GM18951 (cell line): Measurements from ENCODE around the gene SLC24A3.
"Not testable (repeated sequence)": the region's sequence is repeated elsewhere in the genome, so short reads cannot be mapped to it uniquely, and the experiment has no call there.

Source experiments
- POLR2A ChIP-seq: IDR thresholded peaks from 4 replicates; pipeline ENCODE4 v1.6.1; 2011; ENCODE audit warnings: mild to moderate bottlenecking; ENCODE audit not compliant: insufficient read length, insufficient read depth; ENCODE audit errors: extremely low read depth
- in situ Hi-C: fragments of 300-500 bp; cut with MboI; formaldehyde crosslinking; loops from one replicate; pipeline ENCODE4 v1.12.0; 2022; ENCODE audit warnings: low sequenced_read_pairs, mixed read lengths, inconsistent platforms; ENCODE audit not compliant: unreplicated experiment

SLC24A3 gene

DNA sequence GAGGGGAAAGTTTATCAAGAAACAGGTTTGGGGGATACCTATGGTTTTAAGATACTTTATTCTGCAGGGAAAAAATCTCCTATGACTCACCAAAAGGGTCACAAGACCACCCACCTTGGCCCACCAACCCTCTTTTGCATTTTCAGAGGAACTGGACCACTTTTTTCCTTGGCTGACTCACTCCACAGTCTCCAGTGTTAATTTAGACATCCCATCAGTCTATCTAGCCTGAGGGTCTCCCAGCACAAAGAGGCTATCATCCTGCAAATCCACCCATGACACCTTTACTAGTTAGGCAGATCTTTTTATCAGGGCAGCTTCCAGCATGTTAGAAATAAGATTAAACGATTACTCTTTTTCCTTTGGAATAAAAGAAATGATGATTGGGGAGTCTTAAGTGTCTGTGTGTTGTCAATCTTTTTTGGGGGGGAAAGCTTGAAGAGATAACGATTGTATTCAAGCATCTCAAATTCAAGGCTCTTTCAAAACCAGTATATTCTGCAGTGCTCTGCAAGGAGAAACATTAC is 407.5 kb downstream of the SLC24A3 start:
- in situ Hi-C loops = no loop called here
- TF ChIP-seq POLR2A = no peak

DNA sequence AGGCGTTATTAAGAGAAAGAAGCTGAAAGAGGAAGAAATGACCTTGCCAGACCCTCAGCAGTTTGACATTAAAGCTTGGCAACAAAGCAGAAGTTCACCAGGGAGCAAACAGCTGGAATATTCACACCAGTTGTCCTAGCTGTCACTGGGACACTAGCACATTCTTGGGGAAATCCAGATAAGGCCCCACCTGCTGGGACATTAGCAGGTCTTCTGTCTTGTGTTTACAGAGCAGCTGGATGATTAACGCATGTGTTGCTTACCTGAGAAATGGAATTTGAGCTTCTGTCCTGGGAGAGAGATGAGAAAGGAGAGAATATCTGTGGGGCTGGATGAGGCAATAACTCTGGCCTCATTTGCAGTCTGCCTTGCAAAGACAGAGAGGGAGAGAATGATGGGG is 408.0 kb downstream of the SLC24A3 start:
- TF ChIP-seq POLR2A = no peak
- in situ Hi-C loops = no loop called here

DNA sequence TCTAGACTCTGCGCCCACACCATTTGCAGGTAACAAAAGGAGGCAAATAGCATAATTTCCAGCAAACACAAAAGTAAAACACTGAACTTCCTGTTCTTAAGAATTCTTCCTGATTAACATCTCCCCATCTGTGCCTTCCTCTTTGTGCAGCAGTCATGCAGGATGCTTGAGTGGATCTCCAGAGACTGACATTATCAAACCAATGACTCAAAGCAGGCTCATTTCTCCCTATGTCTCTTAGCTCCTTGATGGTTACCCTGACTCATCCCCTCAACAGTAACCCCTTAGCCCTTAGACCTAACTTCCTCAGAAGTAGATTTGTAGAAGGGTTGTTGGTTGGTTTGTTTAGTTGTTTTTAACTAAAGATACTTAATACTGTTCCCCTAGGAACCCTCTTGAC is 408.6 kb downstream of the SLC24A3 start:
- in situ Hi-C loops = no loop called here
- TF ChIP-seq POLR2A = no peak

DNA sequence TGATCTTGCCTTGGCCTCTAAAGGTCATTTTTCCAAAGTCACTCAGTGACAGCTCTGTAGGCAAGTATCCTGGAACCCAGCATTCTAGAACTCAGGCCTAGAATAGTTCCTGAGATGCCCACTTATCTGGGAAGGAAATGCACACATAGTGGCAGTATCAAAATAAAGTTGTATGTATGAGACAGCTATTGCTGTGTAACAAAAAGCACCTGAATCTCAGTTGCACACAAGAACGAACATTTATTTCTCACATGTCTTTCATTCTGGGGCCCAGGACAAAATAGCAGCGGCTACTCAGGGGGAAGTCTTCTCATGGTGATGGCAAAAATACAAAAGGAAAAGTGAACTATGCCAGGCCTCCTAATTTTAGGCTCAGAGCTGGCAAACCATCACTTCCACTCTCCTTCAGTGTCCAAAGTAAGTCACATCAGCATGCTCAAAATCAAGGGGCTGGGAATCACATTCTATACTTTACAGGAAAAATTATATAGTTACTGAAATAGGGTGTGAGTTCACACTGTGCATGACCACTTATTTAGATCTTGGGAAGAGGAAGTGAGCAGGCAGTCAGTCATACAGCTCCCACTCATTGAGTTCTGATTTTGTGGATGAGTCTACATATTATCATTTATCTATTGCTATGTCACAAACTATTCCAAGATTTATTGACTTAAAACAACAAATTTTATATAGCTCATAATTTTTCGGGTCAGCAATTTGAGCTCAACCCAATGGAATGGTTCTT is 412.0 kb downstream of the SLC24A3 start:
- no peak for TF ChIP-seq POLR2A
- in situ Hi-C loops = no loop called here

DNA sequence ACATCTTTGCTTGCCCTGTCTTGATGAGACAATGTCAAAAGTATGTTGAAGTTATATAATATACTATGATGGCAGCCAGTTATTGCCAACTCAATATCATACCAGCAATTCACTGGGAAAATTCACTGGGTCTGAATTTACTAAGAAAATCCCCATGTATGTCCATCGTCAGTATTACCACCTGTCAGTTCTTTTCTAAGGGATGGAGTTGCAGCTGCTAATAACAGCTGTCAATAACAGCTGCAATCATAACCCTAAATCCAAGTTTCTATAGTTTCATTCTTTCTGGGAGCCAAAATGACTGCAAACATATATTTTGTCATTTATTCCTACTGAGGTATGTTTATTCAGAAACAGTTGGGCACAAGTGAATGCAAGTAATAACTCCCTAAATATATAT is 413.0 kb downstream of the SLC24A3 start:
- TF ChIP-seq POLR2A = no peak
- in situ Hi-C loops = no loop called here

DNA sequence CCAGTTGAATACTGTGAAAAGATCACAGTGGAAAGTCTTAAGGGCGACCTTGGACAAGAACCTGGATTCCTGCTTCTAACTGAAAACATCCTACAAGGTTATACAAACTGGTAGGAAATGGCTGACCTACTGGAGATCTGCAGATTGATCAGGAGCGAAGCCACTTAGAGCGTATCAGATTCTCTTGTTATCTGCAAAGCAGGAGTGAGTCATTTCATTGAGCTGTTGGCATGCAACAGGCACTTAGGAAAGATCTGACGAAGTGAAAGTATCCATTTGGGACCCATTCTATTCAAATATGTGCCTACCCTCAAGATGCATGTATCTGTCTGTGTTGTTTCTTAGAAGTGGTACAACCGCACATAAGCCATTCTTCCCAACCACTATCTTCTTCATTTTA is 414.5 kb downstream of the SLC24A3 start:
- no peak for TF ChIP-seq POLR2A
- in situ Hi-C loops = no loop called here

DNA sequence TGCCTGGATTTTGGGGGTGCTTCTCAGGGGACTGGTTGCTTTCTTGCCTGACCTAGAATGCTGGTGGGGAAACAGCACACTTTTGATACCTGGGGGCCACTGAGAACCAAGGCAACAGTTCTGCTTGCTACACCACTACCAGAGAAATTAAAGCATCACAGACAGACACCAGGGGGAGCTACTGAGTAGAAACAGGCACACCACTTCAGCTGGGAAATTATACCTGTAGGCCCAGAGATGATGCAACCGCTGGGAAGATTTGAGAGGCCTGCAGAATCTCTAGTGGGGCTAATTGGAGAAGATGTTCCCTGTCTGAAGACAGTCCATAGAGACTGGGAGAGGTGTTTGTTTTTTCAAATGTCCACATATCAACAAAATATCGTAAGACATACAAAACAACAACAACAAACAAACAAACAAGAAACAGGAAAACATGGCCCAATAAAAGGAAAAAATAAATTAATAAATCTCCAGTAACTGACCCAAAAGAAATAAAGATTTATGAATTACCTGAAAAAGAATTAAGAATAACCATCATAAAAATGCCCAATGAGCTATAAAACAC is 416.2 kb downstream of the SLC24A3 start:
- no peak for TF ChIP-seq POLR2A
- in situ Hi-C loops = no loop called here

DNA sequence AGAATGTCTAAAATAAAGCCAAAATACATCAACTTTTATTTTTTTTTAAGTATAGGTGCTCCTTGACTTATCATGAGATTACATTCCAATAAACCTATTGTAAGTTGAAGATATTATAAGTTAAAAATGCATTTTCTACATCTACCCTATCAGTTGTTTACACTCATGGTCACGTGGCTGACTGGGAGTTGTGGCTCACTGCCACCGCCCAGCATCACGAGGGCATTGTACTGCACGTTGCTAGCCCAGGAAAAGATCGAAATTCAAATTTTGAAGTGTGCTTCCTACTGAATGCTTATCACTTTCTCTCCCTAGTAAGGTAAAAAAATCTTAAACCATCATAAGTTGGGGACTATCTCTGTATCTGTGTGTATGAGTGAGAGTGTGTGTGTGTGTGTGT is 419.0 kb downstream of the SLC24A3 start:
- in situ Hi-C loops = no loop called here

DNA sequence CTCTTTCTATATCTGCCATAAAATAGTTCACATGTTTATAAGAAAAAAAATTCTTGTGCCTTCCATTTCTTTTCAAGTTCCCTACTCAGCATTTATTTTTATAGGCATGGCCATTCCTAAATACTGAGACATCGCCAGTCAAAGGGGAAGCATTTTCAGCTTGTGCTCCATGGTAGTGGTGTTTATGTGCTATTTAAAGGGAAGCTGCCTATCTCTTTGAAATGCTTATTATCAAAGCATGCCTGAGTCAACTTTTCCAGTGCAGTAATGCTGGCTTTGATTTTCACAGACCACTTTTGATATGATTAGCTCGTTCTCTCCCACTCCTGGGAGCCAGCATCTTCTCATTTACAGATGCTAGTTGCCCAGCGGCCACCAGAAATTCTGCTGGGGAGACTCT is 421.5 kb downstream of the SLC24A3 start:
- in situ Hi-C loops = no loop called here
- TF ChIP-seq POLR2A = no peak

More for the DNA sequence above, 419.0 kb downstream of the SLC24A3 start:
- TF ChIP-seq POLR2A = no peak

DNA sequence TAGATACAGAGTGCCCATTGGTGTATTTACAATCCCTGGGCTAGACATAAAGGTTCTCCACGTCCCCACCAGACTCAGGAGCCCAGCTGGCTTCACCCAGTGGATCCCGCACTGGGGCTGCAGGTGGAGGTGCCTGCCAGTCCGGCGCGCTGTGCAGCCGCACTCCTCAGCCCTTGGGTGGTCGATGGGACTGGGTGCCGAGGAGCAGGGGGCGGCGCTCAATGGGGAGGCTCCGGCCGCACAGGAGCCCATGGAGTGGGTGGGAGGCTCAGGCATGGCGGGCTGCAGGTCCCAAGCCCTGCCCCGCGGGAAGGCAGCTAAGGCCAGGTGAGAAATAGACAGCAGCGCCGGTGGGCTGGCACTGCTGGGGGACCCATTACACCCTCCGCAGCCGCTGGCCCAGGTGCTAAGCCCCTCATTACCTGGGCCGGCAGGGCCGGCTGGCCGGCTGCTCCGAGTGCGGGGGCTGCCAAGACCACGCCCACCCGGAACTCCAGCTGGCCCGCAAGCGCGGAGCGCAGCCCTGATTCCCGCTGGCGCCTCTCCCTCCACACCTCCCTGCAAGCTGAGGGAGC is 427.1 kb downstream of the SLC24A3 start:
- in situ Hi-C loops = not testable (repeated sequence)

DNA sequence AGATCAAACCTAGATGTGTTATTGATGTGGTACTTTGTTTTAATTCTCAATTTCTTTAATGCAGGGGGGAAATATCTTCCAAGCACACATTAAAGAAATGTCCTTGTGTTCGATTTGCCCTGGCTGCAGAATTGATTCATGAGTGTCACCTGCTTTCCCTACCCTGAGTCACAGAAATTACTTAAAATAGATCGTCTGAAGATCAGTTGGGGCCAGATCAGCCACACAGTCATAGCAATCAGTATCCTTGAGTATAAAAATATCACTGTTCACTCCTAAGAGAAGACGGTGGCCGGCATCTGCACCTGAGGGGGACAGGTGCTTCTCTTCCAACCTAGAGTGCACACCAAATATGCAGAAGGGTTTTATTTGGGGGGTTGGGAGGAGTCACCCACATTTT is 430.4 kb downstream of the SLC24A3 start:
- in situ Hi-C loops = no loop called here
- no peak for TF ChIP-seq POLR2A

DNA sequence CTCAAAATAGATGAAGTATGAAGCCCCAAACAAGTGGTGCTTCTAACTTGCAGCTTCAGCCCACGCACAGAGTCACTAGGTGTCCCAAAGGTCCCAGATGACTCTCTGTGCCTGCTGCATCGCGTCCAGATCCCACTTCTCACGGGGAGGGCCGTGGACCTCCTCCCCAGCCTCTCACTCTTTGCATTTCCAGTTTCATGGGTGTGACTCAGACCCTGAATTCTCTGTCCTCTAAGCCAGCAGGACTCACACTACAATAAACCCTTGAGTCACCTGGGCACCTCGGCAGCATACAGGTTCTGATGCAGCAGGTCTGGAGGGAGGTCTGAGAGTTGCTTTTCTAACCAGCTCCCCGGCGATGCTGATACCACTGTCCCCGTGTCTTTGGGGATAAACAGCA is 431.6 kb downstream of the SLC24A3 start:
- TF ChIP-seq POLR2A = no peak
- in situ Hi-C loops = no loop called here

DNA sequence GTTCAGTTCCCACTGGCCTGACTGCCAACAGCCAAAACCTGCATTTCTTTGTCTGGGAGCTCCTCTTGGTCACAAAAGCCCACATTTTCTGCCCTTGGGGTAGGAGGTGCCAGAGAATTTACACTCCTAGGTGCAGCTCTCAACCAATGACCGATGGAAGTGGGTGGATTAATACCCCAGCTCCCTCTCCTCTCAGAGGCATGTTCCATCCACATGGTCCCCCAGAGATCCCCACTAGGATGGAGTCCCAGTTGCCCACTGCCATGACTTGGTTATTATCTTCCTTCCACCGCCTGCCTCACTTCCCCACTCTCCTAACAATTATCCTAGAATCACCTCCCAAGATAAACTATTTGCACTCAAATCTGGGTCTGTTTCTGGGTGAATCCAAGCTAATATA is 434.5 kb downstream of the SLC24A3 start:
- in situ Hi-C loops = no loop called here
- TF ChIP-seq POLR2A = no peak

DNA sequence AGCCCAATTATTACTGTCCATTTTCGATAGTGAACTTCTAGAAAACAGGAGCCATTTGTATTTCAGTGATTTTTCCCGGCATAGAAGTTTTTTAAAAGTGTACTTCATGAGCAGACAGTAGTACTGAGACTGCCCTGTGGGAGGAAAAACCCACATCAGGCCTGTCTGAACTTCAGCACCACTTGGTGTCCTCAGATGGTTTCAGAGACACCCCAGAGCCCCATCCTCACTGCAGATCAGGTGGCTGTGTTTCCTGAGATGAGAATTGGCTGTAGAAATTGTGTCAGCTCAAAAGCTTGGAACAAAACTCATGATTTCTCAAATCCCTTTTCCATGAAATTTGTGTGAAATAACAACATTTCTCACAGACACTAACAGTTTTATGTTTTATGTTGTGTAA is 435.6 kb downstream of the SLC24A3 start:
- in situ Hi-C loops = no loop called here
- no peak for TF ChIP-seq POLR2A
